ENCODE results near the gene ZMIZ1.
"Not testable (repeated sequence)": the region's sequence is repeated elsewhere in the genome, so short reads cannot be mapped to it uniquely, and the experiment has no call there.

Gene ZMIZ1

DNA sequence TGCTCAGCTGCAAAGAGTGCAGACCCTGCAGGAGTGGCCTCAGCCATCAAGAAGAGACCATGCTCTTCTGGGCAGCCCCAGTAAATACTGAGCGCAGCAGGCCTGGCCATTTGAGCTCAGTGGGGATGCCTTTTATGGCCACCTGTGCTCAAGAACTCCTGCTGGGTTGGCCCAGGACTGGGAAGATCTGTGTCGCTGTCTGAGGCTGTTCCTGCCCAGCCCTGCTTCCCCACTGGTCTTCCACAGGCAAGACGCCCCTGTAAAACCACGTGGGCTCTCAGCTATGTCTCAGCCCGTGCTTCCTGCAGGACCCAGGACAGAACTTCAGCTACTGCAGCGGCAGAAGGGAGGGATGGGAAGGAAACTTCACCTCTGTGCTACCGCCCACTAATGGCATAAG, 268.0 kb downstream of the ZMIZ1 start:
- H3F3A ChIP-seq (ENCODE audit: low read depth), result no peaks in the 10 kb centered on the region
- no peaks in the 10 kb centered on the region for H3K27me3 ChIP-seq (ENCODE audit: insufficient read depth, low read length, poor library complexity, severe bottlenecking)
- H3K9me2 ChIP-seq (replicated peaks; ENCODE audit: low read depth, low read length), result no peaks in the 10 kb centered on the region
- no peak overlapping the region for H3K4me2 ChIP-seq (ENCODE audit: low read depth, low read length, poor library complexity, severe bottlenecking)
- H2AFZ ChIP-seq (ENCODE audit: low read length), result no peak overlapping the region
- no peaks in the 10 kb centered on the region for H4K20me1 ChIP-seq (ENCODE audit: insufficient read depth, low read length, poor library complexity, severe bottlenecking)
- no peaks in the 10 kb centered on the region for H3K9me3 ChIP-seq (ENCODE audit: insufficient read depth, low read depth, low read length)
- peaks cover 6% of the 10 kb centered on the region for H3K4me1 ChIP-seq (ENCODE audit: insufficient read depth, low read length, poor library complexity, severe bottlenecking)
- H3K4me3 ChIP-seq (ENCODE audit: low read length, poor library complexity, severe bottlenecking), result no peak overlapping the region
- H3K36me3 ChIP-seq (ENCODE audit: insufficient read depth, low read length), result no peaks in the 10 kb centered on the region
- TF ChIP-seq, protein P1, sequence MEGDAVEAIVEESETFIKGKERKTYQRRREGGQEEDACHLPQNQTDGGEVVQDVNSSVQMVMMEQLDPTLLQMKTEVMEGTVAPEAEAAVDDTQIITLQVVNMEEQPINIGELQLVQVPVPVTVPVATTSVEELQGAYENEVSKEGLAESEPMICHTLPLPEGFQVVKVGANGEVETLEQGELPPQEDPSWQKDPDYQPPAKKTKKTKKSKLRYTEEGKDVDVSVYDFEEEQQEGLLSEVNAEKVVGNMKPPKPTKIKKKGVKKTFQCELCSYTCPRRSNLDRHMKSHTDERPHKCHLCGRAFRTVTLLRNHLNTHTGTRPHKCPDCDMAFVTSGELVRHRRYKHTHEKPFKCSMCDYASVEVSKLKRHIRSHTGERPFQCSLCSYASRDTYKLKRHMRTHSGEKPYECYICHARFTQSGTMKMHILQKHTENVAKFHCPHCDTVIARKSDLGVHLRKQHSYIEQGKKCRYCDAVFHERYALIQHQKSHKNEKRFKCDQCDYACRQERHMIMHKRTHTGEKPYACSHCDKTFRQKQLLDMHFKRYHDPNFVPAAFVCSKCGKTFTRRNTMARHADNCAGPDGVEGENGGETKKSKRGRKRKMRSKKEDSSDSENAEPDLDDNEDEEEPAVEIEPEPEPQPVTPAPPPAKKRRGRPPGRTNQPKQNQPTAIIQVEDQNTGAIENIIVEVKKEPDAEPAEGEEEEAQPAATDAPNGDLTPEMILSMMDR (conservative IDR thresholded peaks at IDR 0.05; ENCODE audit: low read length), result no peak
- no peak for TF ChIP-seq EZH2phosphoT487 (IDR thresholded peaks at IDR 0.05; ENCODE audit: borderline replicate concordance)
- H3K9ac ChIP-seq (ENCODE audit: low read depth, low read length, poor library complexity, severe bottlenecking), result no peak overlapping the region
- no peaks in the 10 kb centered on the region for H3K79me2 ChIP-seq (ENCODE audit: insufficient read depth, low read length)

DNA sequence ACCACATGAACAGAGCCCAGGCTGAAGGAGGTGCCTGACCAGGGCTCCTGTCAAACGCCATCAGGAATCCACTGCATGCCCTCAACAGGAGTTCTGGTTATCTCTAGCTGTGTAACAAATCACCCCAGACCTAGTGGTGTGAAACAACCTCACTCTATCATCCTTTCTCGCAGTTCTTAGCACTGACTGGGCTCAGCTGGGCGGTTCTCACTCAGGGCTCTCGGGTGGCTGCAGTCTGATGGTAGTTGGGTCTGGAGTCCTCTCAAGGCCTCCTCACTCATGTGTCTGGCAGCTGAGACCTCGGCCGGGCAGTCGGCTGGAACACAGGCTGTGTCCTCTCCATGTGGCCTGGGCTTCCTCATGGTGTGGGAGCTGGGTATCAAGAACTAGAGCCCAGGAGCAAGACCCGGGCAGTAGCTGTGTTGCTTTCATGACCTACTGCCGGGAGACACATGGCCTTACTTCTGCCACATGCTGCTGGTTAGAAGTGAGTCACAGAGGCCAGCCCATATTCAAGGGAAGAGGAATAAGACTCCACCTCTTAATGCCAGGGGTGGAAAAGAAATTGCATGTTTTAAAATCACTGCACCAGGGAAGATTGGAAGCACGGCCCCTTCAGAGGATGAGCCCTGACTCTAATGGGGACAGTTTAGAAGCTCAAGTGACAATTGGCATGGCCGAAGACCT, 269.2 kb downstream of the ZMIZ1 start:
- not testable (repeated sequence) for H2AFZ ChIP-seq (ENCODE audit: low read length); H3K4me2 ChIP-seq (ENCODE audit: low read depth, low read length, poor library complexity, severe bottlenecking); H3F3A ChIP-seq (ENCODE audit: low read depth); H3K9me2 ChIP-seq (replicated peaks; ENCODE audit: low read depth, low read length); H3K79me2 ChIP-seq (ENCODE audit: insufficient read depth, low read length); H3K4me1 ChIP-seq (ENCODE audit: insufficient read depth, low read length, poor library complexity, severe bottlenecking); H3K4me3 ChIP-seq (ENCODE audit: low read length, poor library complexity, severe bottlenecking); H3K9ac ChIP-seq (ENCODE audit: low read depth, low read length, poor library complexity, severe bottlenecking); H4K20me1 ChIP-seq (ENCODE audit: insufficient read depth, low read length, poor library complexity, severe bottlenecking); H3K9me3 ChIP-seq (ENCODE audit: insufficient read depth, low read depth, low read length); H3K36me3 ChIP-seq (ENCODE audit: insufficient read depth, low read length); H3K27me3 ChIP-seq (ENCODE audit: insufficient read depth, low read length, poor library complexity, severe bottlenecking)

DNA sequence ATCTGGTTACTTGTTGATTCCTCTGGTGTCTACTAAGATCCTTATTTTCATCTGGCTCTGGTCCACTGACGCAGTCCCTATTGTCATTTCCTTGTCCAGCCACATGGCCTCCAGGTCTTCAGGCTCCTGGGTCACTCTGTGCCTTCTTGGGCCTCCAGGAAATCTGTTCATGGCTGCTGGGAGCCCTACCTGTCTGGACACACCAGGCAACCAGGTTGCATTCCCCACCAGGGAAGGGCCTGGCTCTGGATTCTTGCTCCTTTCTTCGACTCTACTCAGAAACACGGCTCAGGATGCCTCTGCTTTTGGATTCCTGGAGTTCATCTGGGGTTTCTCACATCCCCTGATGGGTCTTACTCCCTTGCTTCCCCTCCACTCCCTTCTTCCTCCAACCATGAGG, 270.5 kb downstream of the ZMIZ1 start:
- Histone ChIP-seq H4K20me1 (ENCODE audit: insufficient read depth, low read length, poor library complexity, severe bottlenecking) (no peaks in the 10 kb centered on the region), H3K4me2 (ENCODE audit: low read depth, low read length, poor library complexity, severe bottlenecking) (no peak overlapping the region), H3K4me3 (ENCODE audit: low read length, poor library complexity, severe bottlenecking) (no peak overlapping the region), H3K9me2 (replicated peaks; ENCODE audit: low read depth, low read length) (no peaks in the 10 kb centered on the region), H3K9me3 (ENCODE audit: insufficient read depth, low read depth, low read length) (no peaks in the 10 kb centered on the region), H3F3A (ENCODE audit: low read depth) (no peaks in the 10 kb centered on the region), H3K27me3 (ENCODE audit: insufficient read depth, low read length, poor library complexity, severe bottlenecking) (no peaks in the 10 kb centered on the region), H3K9ac (ENCODE audit: low read depth, low read length, poor library complexity, severe bottlenecking) (peak overlapping the region; percentile 22), H3K79me2 (ENCODE audit: insufficient read depth, low read length) (no peaks in the 10 kb centered on the region), H3K36me3 (ENCODE audit: insufficient read depth, low read length) (no peaks in the 10 kb centered on the region), H2AFZ (ENCODE audit: low read length) (no peak overlapping the region), H3K4me1 (ENCODE audit: insufficient read depth, low read length, poor library complexity, severe bottlenecking) (no peaks in the 10 kb centered on the region)
- TF ChIP-seq, protein P1 (conservative IDR thresholded peaks at IDR 0.05; ENCODE audit: low read length), result no peak
- TF ChIP-seq EZH2phosphoT487 (IDR thresholded peaks at IDR 0.05; ENCODE audit: borderline replicate concordance), result no peak

DNA sequence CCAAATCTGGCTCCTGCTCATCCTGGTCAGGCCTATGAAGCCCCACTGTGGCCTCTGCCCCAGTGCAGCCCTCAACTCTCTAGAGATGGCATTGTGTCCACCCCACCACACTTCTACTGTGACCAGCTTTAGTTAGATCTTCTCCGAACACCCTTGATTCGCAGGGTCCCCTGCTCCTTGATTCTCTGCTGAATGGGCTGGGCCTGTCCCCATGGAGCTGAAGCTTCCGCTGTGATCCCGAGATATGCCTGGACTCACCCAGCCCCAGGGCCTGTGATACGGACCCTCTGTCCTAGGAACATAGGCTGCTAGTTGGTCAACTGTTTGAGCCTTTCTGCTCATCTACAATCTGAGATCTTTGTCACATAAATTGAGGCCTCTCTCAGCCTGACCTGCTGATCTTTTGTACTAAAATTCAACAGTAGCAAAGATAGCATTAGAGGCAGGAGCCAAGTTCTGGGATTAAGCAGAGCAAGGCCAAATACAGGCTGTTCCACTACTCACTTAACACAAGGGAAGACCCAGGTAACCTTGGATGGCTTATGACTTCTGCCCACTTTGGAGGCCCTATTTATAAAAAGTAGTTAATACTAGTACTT, 272.0 kb downstream of the ZMIZ1 start:
- no peak overlapping the region for H2AFZ ChIP-seq (ENCODE audit: low read length)
- TF ChIP-seq, protein P1 (conservative IDR thresholded peaks at IDR 0.05; ENCODE audit: low read length), result no peak
- no peak for TF ChIP-seq EZH2phosphoT487 (IDR thresholded peaks at IDR 0.05; ENCODE audit: borderline replicate concordance)
- H3K4me2 ChIP-seq (ENCODE audit: low read depth, low read length, poor library complexity, severe bottlenecking), result no peak overlapping the region
- no peaks in the 10 kb centered on the region for H4K20me1 ChIP-seq (ENCODE audit: insufficient read depth, low read length, poor library complexity, severe bottlenecking)
- H3K36me3 ChIP-seq (ENCODE audit: insufficient read depth, low read length), result no peaks in the 10 kb centered on the region
- no peak overlapping the region for H3K4me3 ChIP-seq (ENCODE audit: low read length, poor library complexity, severe bottlenecking)
- no peaks in the 10 kb centered on the region for H3F3A ChIP-seq (ENCODE audit: low read depth)
- no peaks in the 10 kb centered on the region for H3K79me2 ChIP-seq (ENCODE audit: insufficient read depth, low read length)
- no peaks in the 10 kb centered on the region for H3K9me3 ChIP-seq (ENCODE audit: insufficient read depth, low read depth, low read length)
- no peaks in the 10 kb centered on the region for H3K9me2 ChIP-seq (replicated peaks; ENCODE audit: low read depth, low read length)
- peaks cover 11% of the 10 kb centered on the region for H3K4me1 ChIP-seq (ENCODE audit: insufficient read depth, low read length, poor library complexity, severe bottlenecking)
- no peaks in the 10 kb centered on the region for H3K27me3 ChIP-seq (ENCODE audit: insufficient read depth, low read length, poor library complexity, severe bottlenecking)
- H3K9ac ChIP-seq (ENCODE audit: low read depth, low read length, poor library complexity, severe bottlenecking), result no peak overlapping the region

All from Loucy (cell line).